Measurements from ENCODE around the gene PRKAR2B. TPM values are rescaled to one million over a fixed set of nuclear protein-coding genes. Genes with fewer than 3 reads are reported as not detected.

PRKAR2B gene
- total RNA-seq, 4 donors from 2014 or later = 17.5 to 30.5 (median 22.9) TPM

- Histone ChIP-seq H3K4me1 (no peaks in the 10 kb centered on the region), H3K4me3 (no peak overlapping the region), H3K27me3 (no peaks in the 10 kb centered on the region), H3K36me3 (no peaks in the 10 kb centered on the region), H3K27ac (no peak overlapping the region), H3K9me3 (no peaks in the 10 kb centered on the region)
- TF ChIP-seq POLR2A (IDR thresholded peaks at IDR 0.05) (no peak), CTCF (IDR thresholded peaks at IDR 0.05) (no peak)
- intact Hi-C loops (cut with DNase I; ENCODE audit: low total_unique reads) = no loop called here
- DNase-seq = no peak
These were observed 10.0 kb upstream of the PRKAR2B start for GRCh38 chr7:107034553-107034952.

DNA sequence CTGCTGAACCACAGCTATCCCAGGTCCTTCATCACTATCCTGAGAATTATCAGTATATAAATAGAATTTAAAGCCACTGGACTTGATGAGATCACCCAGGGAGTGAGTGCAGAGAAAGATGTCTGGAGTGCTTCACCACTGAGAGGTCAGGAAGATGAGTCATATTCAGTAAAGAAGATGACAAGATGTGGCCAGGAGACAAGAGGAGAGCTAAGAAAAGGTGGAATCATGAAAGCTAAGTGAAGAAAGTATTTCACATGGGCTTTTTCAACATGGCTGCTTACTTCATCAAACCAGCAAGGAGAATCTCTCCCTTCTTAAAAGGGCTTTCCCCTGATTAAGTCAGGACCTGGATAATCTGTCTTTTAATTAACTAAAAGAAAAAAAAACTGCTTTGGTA, 9.1 kb upstream of the PRKAR2B start:
- no peak for TF ChIP-seq CTCF (IDR thresholded peaks at IDR 0.05)
- no peak for TF ChIP-seq POLR2A (IDR thresholded peaks at IDR 0.05)
- H3K4me3 ChIP-seq = no peak overlapping the region
- H3K4me1 ChIP-seq = no peaks in the 10 kb centered on the region
- H3K27ac ChIP-seq = no peak overlapping the region
- intact Hi-C loops (cut with DNase I; ENCODE audit: low total_unique reads) = no loop called here
- H3K36me3 ChIP-seq = no peaks in the 10 kb centered on the region
- no peaks in the 10 kb centered on the region for H3K27me3 ChIP-seq
- peak in 1 of 2 donors; percentile 25 for DNase-seq
- H3K9me3 ChIP-seq = no peaks in the 10 kb centered on the region

- intact Hi-C loops (cut with DNase I; ENCODE audit: low total_unique reads) = no loop called here
- DNase-seq = no peak
These were observed 8.0 kb upstream of the PRKAR2B start for GRCh38 chr7:107036535-107036934.

GRCh38 chr7:107037717-107038603, 6.5 kb upstream of the PRKAR2B start:
- no peak overlapping the region for H3K27ac ChIP-seq
- TF ChIP-seq CTCF (IDR thresholded peaks at IDR 0.05) (no peak), POLR2A (IDR thresholded peaks at IDR 0.05) (no peak)
- H3K4me3 ChIP-seq = no peak overlapping the region
- no peaks in the 10 kb centered on the region for H3K36me3 ChIP-seq
- intact Hi-C loops (cut with DNase I; ENCODE audit: low total_unique reads) = no loop called here
- no peak for DNase-seq
- no peaks in the 10 kb centered on the region for H3K27me3 ChIP-seq
- H3K9me3 ChIP-seq = no peaks in the 10 kb centered on the region
- H3K4me1 ChIP-seq = no peaks in the 10 kb centered on the region

More at GRCh38 chr7:107036535-107036934, 8.0 kb upstream of the PRKAR2B start:
- Histone ChIP-seq H3K36me3 (no peaks in the 10 kb centered on the region), H3K4me1 (no peaks in the 10 kb centered on the region), H3K4me3 (no peak overlapping the region), H3K27me3 (no peaks in the 10 kb centered on the region), H3K9me3 (no peaks in the 10 kb centered on the region), H3K27ac (no peak overlapping the region)
- TF ChIP-seq CTCF (IDR thresholded peaks at IDR 0.05) = no peak

DNA sequence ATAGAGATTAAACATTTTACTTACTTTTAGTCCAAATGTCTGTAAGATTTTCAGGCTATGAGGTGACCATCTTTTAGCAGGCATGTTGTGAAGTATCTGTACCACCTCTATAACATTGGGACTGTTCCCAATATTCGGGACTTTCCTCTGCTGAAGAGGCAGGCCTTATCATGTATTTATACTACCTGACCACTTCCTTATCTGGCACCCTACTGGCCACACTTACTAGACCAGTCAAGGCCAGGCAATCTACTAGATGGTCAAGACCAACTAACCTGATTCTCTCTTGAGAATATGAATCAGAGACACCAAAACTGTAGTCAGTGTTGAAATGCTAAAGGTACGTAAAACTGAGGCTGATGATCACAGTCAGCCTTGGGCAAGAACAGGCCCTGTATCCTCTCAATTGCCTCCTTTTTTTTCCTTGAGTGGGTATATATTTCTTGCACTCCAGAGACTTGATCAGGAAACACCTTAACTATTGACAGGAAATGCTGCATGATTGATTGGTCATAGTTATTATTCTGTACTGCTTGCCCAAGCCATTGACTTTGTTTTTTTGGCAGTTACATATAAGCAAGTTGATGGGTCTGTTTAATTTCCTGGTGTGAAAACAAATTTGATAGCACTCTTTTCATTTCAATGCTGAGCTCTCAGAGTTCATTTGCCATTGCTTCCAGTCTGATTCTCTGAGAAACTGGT, 5.2 kb upstream of the PRKAR2B start:
- no peaks in the 10 kb centered on the region for H3K36me3 ChIP-seq
- no peak for DNase-seq
- no peak overlapping the region for H3K27ac ChIP-seq
- no peaks in the 10 kb centered on the region for H3K27me3 ChIP-seq
- intact Hi-C loops (cut with DNase I; ENCODE audit: low total_unique reads) = no loop called here
- H3K9me3 ChIP-seq = no peaks in the 10 kb centered on the region
- no peak for TF ChIP-seq POLR2A (IDR thresholded peaks at IDR 0.05)
- TF ChIP-seq CTCF (IDR thresholded peaks at IDR 0.05) = no peak
- H3K4me1 ChIP-seq = no peaks in the 10 kb centered on the region
- no peak overlapping the region for H3K4me3 ChIP-seq

All from uterus (tissue), 4 donors.